Stimulated activated CD8-positive, alpha-beta memory T cell treated with anti-CD3 and anti-CD28 coated beads, Interleukin-12 subunit alpha, Interleukin-12 subunit beta, amount 100 ng/mL, for 4 hours (primary cell): Measurements from ENCODE around the gene MAP3K14.
"Not testable (repeated sequence)": the region's sequence is repeated elsewhere in the genome, so short reads cannot be mapped to it uniquely, and the experiment has no call there.

Source experiments
- DNase-seq: peaks from one replicate; pipeline ENCODE4 v3.0.0-alpha.2; 2020; ENCODE audit warnings: low read depth

Gene MAP3K14

GRCh38 chr17:45316434-45317110 lies at the start of gene MAP3K14:
Gene MAP3K14 (minus strand): TSS chr17:45317020. CDS start chr17:45290745, 26,275 bp downstream.
- DNase-seq = no peak

GRCh38 chr17:45366049-45366448 lies 49.2 kb upstream of the MAP3K14 start:
- no peak for DNase-seq

GRCh38 chr17:45364531-45365390 lies 47.9 kb upstream of the MAP3K14 start:
- no peak for DNase-seq

- DNase-seq = no peak
These were observed 46.7 kb upstream of the MAP3K14 start for GRCh38 chr17:45363498-45363897.

- DNase-seq = no peak
These were observed 45.2 kb upstream of the MAP3K14 start for GRCh38 chr17:45361976-45362375.

GRCh38 chr17:45361451-45361850 lies 44.6 kb upstream of the MAP3K14 start:
- no peak for DNase-seq

- DNase-seq = no peak
These were observed 40.7 kb upstream of the MAP3K14 start for GRCh38 chr17:45357364-45357997.

GRCh38 chr17:45355087-45355486 lies 38.3 kb upstream of the MAP3K14 start:
- DNase-seq = no peak

GRCh38 chr17:45353043-45353442 lies 36.2 kb upstream of the MAP3K14 start:
- peak; percentile 6 for DNase-seq

- no peak for DNase-seq
These were observed 35.0 kb upstream of the MAP3K14 start for GRCh38 chr17:45351831-45352230.

GRCh38 chr17:45347444-45347843 lies 30.6 kb upstream of the MAP3K14 start:
- DNase-seq = no peak

GRCh38 chr17:45346216-45347015 lies 29.6 kb upstream of the MAP3K14 start:
- DNase-seq = no peak

GRCh38 chr17:45345554-45346215 lies 28.9 kb upstream of the MAP3K14 start:
- DNase-seq = no peak

GRCh38 chr17:45345246-45345553 lies 28.4 kb upstream of the MAP3K14 start:
- no peak for DNase-seq

GRCh38 chr17:45343967-45344664 lies 27.3 kb upstream of the MAP3K14 start:
- DNase-seq = not testable (repeated sequence)

- no peak for DNase-seq
These were observed 26.2 kb upstream of the MAP3K14 start for GRCh38 chr17:45342871-45343526.

GRCh38 chr17:45342306-45342705 lies 25.5 kb upstream of the MAP3K14 start:
- DNase-seq = no peak

GRCh38 chr17:45341533-45342158 lies 24.8 kb upstream of the MAP3K14 start:
- DNase-seq = no peak

GRCh38 chr17:45339646-45340605 lies 23.1 kb upstream of the MAP3K14 start:
- DNase-seq = no peak
